KMS-11 (cell line): Measurements from ENCODE around the gene ABCA4.

Experiments
- H2AFZ ChIP-seq: fragments of 200-600 bp; sonication (generic); 2 replicates; pipeline ENCODE4 v1.6.1; 2016; ENCODE audit warnings: antibody characterized with exemption, mixed run types, low read depth
- H3K27ac ChIP-seq: fragments of 200-600 bp; sonication (generic); 2 replicates; pipeline ENCODE4 v1.6.1; 2016; ENCODE audit warnings: mild to moderate bottlenecking, mixed run types
- H3K27me3 ChIP-seq: fragments of 200-600 bp; sonication (generic); 2 replicates; pipeline ENCODE4 v1.6.1; 2017; ENCODE audit warnings: mild to moderate bottlenecking, low read depth, mixed run types, moderate library complexity; ENCODE audit not compliant: insufficient read depth
- H3K36me3 ChIP-seq: fragments of 200-600 bp; sonication (generic); 2 replicates; pipeline ENCODE4 v1.6.1; 2017; ENCODE audit warnings: mild to moderate bottlenecking, mixed run types; ENCODE audit not compliant: insufficient read depth
- H3K4me1 ChIP-seq: fragments of 200-600 bp; sonication (generic); 2 replicates; pipeline ENCODE4 v1.6.1; 2016; ENCODE audit warnings: mild to moderate bottlenecking, low read depth, mixed run types; ENCODE audit not compliant: poor library complexity, severe bottlenecking
- H3K4me2 ChIP-seq: fragments of 200-600 bp; sonication (generic); 2 replicates; pipeline ENCODE4 v1.7.0; 2016; ENCODE audit warnings: mild to moderate bottlenecking, mixed run types
- H3K4me3 ChIP-seq: fragments of 200-600 bp; sonication (generic); IDR thresholded peaks from 2 replicates; pipeline ENCODE4 v1.6.1; 2017; ENCODE audit warnings: low read depth, low read length, mixed read lengths; ENCODE audit not compliant: insufficient read depth
- H3K79me2 ChIP-seq: fragments of 200-600 bp; sonication (generic); 2 replicates; pipeline ENCODE4 v1.6.1; 2016; ENCODE audit warnings: low read depth, mixed run types; ENCODE audit not compliant: insufficient read depth
- H3K9ac ChIP-seq: fragments of 200-600 bp; sonication (generic); 2 replicates; pipeline ENCODE4 v1.6.1; 2016; ENCODE audit warnings: mild to moderate bottlenecking, mixed run types
- H4K20me1 ChIP-seq: fragments of 200-600 bp; sonication (generic); 2 replicates; pipeline ENCODE4 v1.6.1; 2016; ENCODE audit warnings: mild to moderate bottlenecking, mixed run types; ENCODE audit not compliant: insufficient read depth
- TF ChIP-seq, protein P1 (sequence below): fragments of 200-600 bp; sonication (generic); conservative IDR thresholded peaks from 2 replicates; pipeline ENCODE4 v1.6.1; 2017; ENCODE audit warnings: low read depth, mild to moderate bottlenecking, antibody characterized with exemption, low read length, moderate library complexity, mixed read lengths

Gene ABCA4

DNA sequence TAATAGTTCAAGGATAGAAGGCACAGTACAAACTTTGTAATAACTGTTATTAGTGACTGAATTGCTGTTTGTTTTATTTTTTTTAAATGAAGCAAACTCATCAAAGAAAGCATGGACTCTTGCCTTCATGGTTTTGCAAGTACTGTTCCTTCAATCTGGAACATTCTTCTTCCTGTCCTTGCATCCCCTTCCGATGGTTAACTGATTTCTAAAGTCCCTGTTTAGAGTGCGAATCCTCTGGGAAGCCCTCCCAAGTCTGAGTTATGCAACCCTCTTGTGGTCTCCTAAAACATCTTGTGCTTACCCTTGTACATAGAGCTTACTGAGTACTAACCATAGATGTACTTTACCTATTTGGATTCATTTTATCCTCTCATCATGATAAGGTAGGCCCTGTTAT, 159.5 kb downstream of the ABCA4 start:
- TF ChIP-seq, protein P1, sequence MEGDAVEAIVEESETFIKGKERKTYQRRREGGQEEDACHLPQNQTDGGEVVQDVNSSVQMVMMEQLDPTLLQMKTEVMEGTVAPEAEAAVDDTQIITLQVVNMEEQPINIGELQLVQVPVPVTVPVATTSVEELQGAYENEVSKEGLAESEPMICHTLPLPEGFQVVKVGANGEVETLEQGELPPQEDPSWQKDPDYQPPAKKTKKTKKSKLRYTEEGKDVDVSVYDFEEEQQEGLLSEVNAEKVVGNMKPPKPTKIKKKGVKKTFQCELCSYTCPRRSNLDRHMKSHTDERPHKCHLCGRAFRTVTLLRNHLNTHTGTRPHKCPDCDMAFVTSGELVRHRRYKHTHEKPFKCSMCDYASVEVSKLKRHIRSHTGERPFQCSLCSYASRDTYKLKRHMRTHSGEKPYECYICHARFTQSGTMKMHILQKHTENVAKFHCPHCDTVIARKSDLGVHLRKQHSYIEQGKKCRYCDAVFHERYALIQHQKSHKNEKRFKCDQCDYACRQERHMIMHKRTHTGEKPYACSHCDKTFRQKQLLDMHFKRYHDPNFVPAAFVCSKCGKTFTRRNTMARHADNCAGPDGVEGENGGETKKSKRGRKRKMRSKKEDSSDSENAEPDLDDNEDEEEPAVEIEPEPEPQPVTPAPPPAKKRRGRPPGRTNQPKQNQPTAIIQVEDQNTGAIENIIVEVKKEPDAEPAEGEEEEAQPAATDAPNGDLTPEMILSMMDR: no peak
- Histone ChIP-seq H3K27ac (no peak overlapping the region), H3K4me2 (no peak overlapping the region), H3K4me1 (no peaks in the 10 kb centered on the region), H3K9ac (no peak overlapping the region), H3K79me2 (no peaks in the 10 kb centered on the region), H4K20me1 (no peaks in the 10 kb centered on the region), H3K4me3 (no peak overlapping the region), H2AFZ (no peak overlapping the region), H3K27me3 (no peaks in the 10 kb centered on the region), H3K36me3 (no peaks in the 10 kb centered on the region)

DNA sequence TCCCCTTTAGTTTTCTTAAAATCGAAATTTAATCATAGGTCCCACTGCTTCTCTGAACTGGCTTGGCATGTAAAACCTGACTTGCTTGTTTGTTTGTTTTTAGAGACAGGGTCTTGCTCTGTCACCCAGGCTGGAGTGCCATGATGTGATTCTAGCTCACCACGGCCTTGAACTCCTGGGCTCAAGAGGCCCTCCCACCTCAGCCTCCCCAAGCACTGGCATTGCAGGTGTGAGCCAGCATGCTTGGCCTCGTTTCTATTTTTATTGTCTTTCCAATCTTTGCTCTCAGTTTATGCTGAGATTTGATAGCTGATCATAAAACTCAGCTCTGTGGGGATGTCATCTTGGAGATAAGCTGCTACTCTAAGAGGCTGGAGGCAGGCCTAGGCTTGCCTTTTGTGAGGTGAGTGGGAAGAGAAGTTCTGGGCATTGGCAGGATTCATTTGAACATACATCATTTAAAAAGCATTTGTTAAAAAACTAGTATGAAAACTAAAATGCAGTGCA, 160.3 kb downstream of the ABCA4 start:
- H2AFZ ChIP-seq: no peak overlapping the region
- TF ChIP-seq, protein P1: no peak
- H3K4me1 ChIP-seq: no peaks in the 10 kb centered on the region
- no peak overlapping the region for H3K4me2 ChIP-seq
- H4K20me1 ChIP-seq: no peaks in the 10 kb centered on the region
- no peak overlapping the region for H3K4me3 ChIP-seq
- no peaks in the 10 kb centered on the region for H3K79me2 ChIP-seq
- H3K27ac ChIP-seq: no peak overlapping the region
- H3K9ac ChIP-seq: no peak overlapping the region
- no peaks in the 10 kb centered on the region for H3K36me3 ChIP-seq
- H3K27me3 ChIP-seq: no peaks in the 10 kb centered on the region

DNA sequence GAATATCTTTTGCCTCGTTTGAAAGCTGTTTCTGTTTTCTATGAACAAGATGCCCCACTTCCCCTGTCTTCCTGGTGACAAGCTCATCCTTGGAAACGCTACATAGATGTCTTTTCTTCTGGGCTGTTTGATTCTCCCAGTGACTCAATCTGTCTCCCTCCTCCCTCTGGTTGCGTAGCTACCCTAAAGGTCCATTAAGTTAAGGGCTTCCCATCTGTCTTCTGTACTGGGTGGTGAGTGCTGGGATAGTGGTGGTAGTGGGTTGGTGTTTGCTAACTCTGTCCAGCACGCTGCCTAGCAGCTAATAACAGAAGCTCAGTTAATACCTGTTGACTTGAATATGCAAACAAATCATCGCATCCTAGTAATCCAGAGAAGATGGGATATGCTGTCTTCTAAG, 161.5 kb downstream of the ABCA4 start:
- Histone ChIP-seq H4K20me1 (no peaks in the 10 kb centered on the region), H3K27me3 (no peaks in the 10 kb centered on the region), H3K36me3 (no peaks in the 10 kb centered on the region), H3K79me2 (no peaks in the 10 kb centered on the region), H3K4me2 (no peak overlapping the region), H2AFZ (no peak overlapping the region), H3K4me1 (no peaks in the 10 kb centered on the region), H3K9ac (no peak overlapping the region), H3K27ac (no peak overlapping the region), H3K4me3 (no peak overlapping the region)
- TF ChIP-seq, protein P1: no peak

DNA sequence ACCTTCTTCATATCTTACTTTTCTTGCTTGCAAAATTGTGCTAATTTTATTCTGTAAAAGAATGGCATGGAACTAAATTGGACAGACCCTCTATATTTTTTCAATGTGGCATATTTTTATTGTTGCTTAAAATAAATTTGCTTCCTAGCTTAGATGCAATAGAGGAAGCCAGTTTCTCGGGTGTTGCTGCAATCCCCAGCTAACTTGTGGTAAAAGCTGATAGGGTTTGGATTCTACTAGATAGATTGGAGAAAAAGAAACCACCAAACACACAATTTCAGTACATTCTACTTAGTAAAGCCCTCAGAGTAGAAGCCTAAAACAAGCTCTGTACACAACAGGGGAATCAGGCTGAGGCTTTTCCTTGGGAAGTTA, 162.2 kb downstream of the ABCA4 start:
- Histone ChIP-seq H3K36me3 (no peaks in the 10 kb centered on the region), H3K4me2 (no peak overlapping the region), H3K79me2 (no peaks in the 10 kb centered on the region), H3K4me1 (no peaks in the 10 kb centered on the region), H3K9ac (no peak overlapping the region), H3K4me3 (no peak overlapping the region), H3K27me3 (no peaks in the 10 kb centered on the region), H4K20me1 (no peaks in the 10 kb centered on the region), H3K27ac (no peak overlapping the region), H2AFZ (no peak overlapping the region)
- TF ChIP-seq, protein P1: no peak
